ENCODE results near the gene RNF115.

DNA sequence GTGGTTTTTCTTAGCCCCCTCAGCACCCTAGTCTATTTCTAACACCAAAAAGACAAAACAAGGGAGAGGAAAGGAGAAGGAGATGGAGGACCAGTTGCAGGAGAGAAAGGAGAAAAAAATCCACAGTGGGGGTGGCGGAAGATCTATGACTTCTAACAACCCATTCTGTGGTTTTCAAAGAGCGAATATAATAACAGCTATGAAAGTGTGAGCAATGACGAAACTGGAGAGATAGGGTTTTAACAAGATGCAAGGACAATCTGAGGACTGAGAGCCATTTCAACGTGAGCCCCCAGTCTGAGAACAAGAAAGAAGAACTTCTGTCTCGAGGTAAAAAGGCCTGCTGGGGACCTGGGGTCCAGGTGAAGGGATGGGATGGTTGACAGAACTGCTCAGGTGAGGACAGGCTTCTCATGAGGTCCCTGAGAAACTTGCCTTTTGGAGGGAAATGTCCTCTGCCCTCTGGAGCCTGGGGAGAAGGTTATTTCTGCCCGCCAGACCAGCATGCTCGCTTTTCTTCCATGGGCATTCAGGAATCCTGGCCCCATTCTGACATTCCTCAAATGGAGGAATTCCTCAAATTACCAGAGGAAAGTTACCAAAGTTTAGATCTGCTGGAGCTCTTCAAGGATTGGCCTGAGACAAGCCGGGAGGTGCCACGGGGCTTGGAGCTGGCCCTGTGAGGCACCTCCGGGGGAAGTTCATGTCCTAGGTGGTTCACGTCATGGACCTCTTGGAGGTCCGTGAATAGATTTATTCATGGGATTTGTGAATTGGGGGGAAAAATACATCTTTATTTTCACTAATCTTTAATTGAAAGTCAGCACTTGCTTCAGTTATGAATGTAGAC, 104.4 kb downstream of the RNF115 start, which contains the start of gene CD160:
- TF ChIP-seq, protein P1, sequence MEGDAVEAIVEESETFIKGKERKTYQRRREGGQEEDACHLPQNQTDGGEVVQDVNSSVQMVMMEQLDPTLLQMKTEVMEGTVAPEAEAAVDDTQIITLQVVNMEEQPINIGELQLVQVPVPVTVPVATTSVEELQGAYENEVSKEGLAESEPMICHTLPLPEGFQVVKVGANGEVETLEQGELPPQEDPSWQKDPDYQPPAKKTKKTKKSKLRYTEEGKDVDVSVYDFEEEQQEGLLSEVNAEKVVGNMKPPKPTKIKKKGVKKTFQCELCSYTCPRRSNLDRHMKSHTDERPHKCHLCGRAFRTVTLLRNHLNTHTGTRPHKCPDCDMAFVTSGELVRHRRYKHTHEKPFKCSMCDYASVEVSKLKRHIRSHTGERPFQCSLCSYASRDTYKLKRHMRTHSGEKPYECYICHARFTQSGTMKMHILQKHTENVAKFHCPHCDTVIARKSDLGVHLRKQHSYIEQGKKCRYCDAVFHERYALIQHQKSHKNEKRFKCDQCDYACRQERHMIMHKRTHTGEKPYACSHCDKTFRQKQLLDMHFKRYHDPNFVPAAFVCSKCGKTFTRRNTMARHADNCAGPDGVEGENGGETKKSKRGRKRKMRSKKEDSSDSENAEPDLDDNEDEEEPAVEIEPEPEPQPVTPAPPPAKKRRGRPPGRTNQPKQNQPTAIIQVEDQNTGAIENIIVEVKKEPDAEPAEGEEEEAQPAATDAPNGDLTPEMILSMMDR (IDR thresholded peaks at IDR 0.05) = no peak
- no peak for TF ChIP-seq POLR2AphosphoS5 (IDR thresholded peaks at IDR 0.05)
- TF ChIP-seq POLR2A (IDR thresholded peaks at IDR 0.05) = no peak
